Naive thymus-derived CD8-positive, alpha-beta T cell (primary cell): ENCODE results near the gene SPTBN4. TPM values are rescaled to one million over a fixed set of nuclear protein-coding genes. Genes with fewer than 3 reads are reported as not detected.
"Not testable (repeated sequence)": the region's sequence is repeated elsewhere in the genome, so short reads cannot be mapped to it uniquely, and the experiment has no call there.

Source experiments
- ATAC-seq, 2 donors: fragments of 150-1000 bp; cut with Tn5 transposase in 1 of 2; sonication (Bioruptor Pico), chemical (Tn5 transposase) in 1 of 2; 1 replicate in 1 of 2; 2 replicates in 1 of 2; pipeline ENCODE4 v1.10.0; 2021; ENCODE audit warnings: mild to moderate bottlenecking in 2 of 2, moderate library complexity in 2 of 2
- POLR2A ChIA-PET: fragments of 350-600 bp; sonication (Branson Sonifier 250); formaldehyde crosslinking; loops from one replicate; lab custom pipeline; 2021; ENCODE audit warnings: antibody characterized with exemption; lab: Charles Lee
- DNase-seq, 10 donors: peaks; one replicate each; pipeline versions ENCODE4 v3.0.0 to v3.0.0-alpha.2; 2020 to 2022
- H3K27ac Mint-ChIP-seq, 10 donors: one replicate each; pipeline ENCODE4 v1.8.0; 2020 to 2022; ENCODE audit warnings: mild to moderate bottlenecking in 10 of 10, mixed read lengths in 10 of 10, moderate library complexity in 4 of 10, inconsistent platforms in 1 of 10
- H3K27me3 Mint-ChIP-seq, 5 donors: one replicate each; pipeline ENCODE4 v1.8.0; 2021 to 2022; ENCODE audit warnings: mixed read lengths in 5 of 5
- H3K36me3 Mint-ChIP-seq, 3 donors: one replicate each; pipeline ENCODE4 v1.8.0; 2020 to 2022; ENCODE audit warnings: mixed read lengths in 3 of 3, mild to moderate bottlenecking in 2 of 3, inconsistent platforms in 1 of 3
- H3K4me1 Mint-ChIP-seq, 4 donors: one replicate each; pipeline ENCODE4 v1.8.0; 2021 to 2022; ENCODE audit warnings: mixed read lengths in 4 of 4
- H3K4me3 Mint-ChIP-seq, 10 donors: one replicate each; pipeline ENCODE4 v1.8.0; 2020 to 2022; ENCODE audit warnings: mild to moderate bottlenecking in 10 of 10, mixed read lengths in 10 of 10, moderate library complexity in 6 of 10, inconsistent platforms in 1 of 10
- H3K9me3 Mint-ChIP-seq, 9 donors: one replicate each; pipeline ENCODE4 v1.8.0; 2020 to 2022; ENCODE audit warnings: mixed read lengths in 9 of 9, mild to moderate bottlenecking in 3 of 9, inconsistent platforms in 1 of 9, moderate library complexity in 1 of 9
- polyA plus RNA-seq, 3 donors: library from polyadenylated mRNA; unstranded; fragments of 300-500 nt; fragmentation: Illumina TruSeq; gene quantifications; one replicate each; pipeline ENCODE4 v1.2.3, GENCODE V29; 2021
- total RNA-seq, 8 experiments: library from RNA in 2 of 8; stranded (reverse) in 2 of 8; gene quantifications; one replicate each; pipeline ENCODE4 v1.2.3 and lab custom pipeline; 2021 to 2026

The SPTBN4 gene
- total and polyA plus RNA-seq, 5 experiments from 2014 or later, result 0.13 to 0.62 (median 0.47) TPM; not detected in 2

GRCh38 chr19:40561947-40562346, 95.1 kb downstream of the SPTBN4 start:
- no peak for DNase-seq
- H3K27ac Mint-ChIP-seq, result peak overlapping the region in 2 of 10 donors; percentile 21 to 24
- ATAC-seq, result no peak
- POLR2A ChIA-PET, result interaction anchor here (0.7 to 1.2 kb wide), 2 partner anchors 9 to 1389 kb away, joined by 3 read pairs; no protein-coding TSS in a partner anchor
- no peaks in the 10 kb centered on the region for H3K9me3 Mint-ChIP-seq
- peaks cover 17 to 52% (median 31%) of the 10 kb centered on the region in 5 donors for H3K27me3 Mint-ChIP-seq
- no peak overlapping the region for H3K4me3 Mint-ChIP-seq
- peaks cover 10 to 22% (median 17%) of the 10 kb centered on the region in 4 donors for H3K4me1 Mint-ChIP-seq
- H3K36me3 Mint-ChIP-seq, result peaks cover 0 to 3% (median 2%) of the 10 kb centered on the region in 3 donors

- H3K36me3 Mint-ChIP-seq, H3K4me3 Mint-ChIP-seq, DNase-seq, H3K9me3 Mint-ChIP-seq, H3K27ac Mint-ChIP-seq, POLR2A ChIA-PET, ATAC-seq: not testable (repeated sequence)
- peaks cover 7 to 29% (median 20%) of the 10 kb centered on the region in 4 donors for H3K4me1 Mint-ChIP-seq
- peaks cover 17 to 61% (median 29%) of the 10 kb centered on the region in 5 donors for H3K27me3 Mint-ChIP-seq
Observed at GRCh38 chr19:40564535-40564934, 97.7 kb downstream of the SPTBN4 start.

GRCh38 chr19:40565355-40565754, 98.6 kb downstream of the SPTBN4 start:
- POLR2A ChIA-PET, result no interaction called here
- Mint-ChIP-seq H3K4me1 (peaks cover 8 to 26% (median 20%) of the 10 kb centered on the region in 4 donors), H3K9me3 (no peaks in the 10 kb centered on the region), H3K4me3 (no peak overlapping the region), H3K27me3 (peaks cover 17 to 58% (median 29%) of the 10 kb centered on the region in 5 donors), H3K36me3 (peaks cover 0 to 3% (median 2%) of the 10 kb centered on the region in 3 donors), H3K27ac (no peak overlapping the region)
- DNase-seq (no peak), ATAC-seq (no peak)

GRCh38 chr19:40565910-40566495, 99.2 kb downstream of the SPTBN4 start:
- no peak for DNase-seq
- Mint-ChIP-seq H3K4me3 (peak overlapping the region in 1 of 10 donors; percentile 54), H3K27me3 (peaks cover 17 to 54% (median 29%) of the 10 kb centered on the region in 5 donors), H3K36me3 (peaks cover 0 to 3% (median 2%) of the 10 kb centered on the region in 3 donors), H3K9me3 (peaks cover 0 to 3% (median 0%) of the 10 kb centered on the region in 9 donors), H3K27ac (no peak overlapping the region), H3K4me1 (peaks cover 14 to 30% (median 24%) of the 10 kb centered on the region in 4 donors)
- POLR2A ChIA-PET, result no interaction called here
- ATAC-seq, result no peak

- no peak overlapping the region for H3K27ac Mint-ChIP-seq
- peaks cover 0 to 2% (median 0%) of the 10 kb centered on the region in 3 donors for H3K36me3 Mint-ChIP-seq
- H3K4me3 Mint-ChIP-seq, result peak overlapping the region in 9 of 10 donors; percentile 7 to 72 (median 48)
- ATAC-seq, result no peak
- H3K27me3 Mint-ChIP-seq, result peaks cover 14 to 43% (median 28%) of the 10 kb centered on the region in 5 donors
- peaks cover 10 to 27% (median 21%) of the 10 kb centered on the region in 4 donors for H3K4me1 Mint-ChIP-seq
- H3K9me3 Mint-ChIP-seq, result peaks cover 0 to 3% (median 0%) of the 10 kb centered on the region in 9 donors
- DNase-seq, result no peak
- POLR2A ChIA-PET, result interaction anchor here (0.6 kb wide), 1 partner anchor 89 kb away, joined by 8 read pairs; no protein-coding TSS in a partner anchor
Observed at GRCh38 chr19:40567040-40567749, 100.4 kb downstream of the SPTBN4 start.

GRCh38 chr19:40567750-40568494, 101.1 kb downstream of the SPTBN4 start:
- no peak for ATAC-seq
- DNase-seq, result no peak

GRCh38 chr19:40570313-40571004, 103.7 kb downstream of the SPTBN4 start:
- peaks cover 4 to 24% (median 15%) of the 10 kb centered on the region in 5 donors for H3K27me3 Mint-ChIP-seq
- peak overlapping the region in 9 of 10 donors; percentile 26 to 93 (median 72) for H3K27ac Mint-ChIP-seq
- H3K4me3 Mint-ChIP-seq, result peak overlapping the region; percentile 61 to 84 (median 80)
- ATAC-seq (peak; percentile 89 to 90), DNase-seq (peak; percentile 87 to 96 (median 93))
- no peaks in the 10 kb centered on the region for H3K36me3 Mint-ChIP-seq
- H3K9me3 Mint-ChIP-seq, result peaks cover 0 to 3% (median 0%) of the 10 kb centered on the region in 9 donors
- peaks cover 12 to 30% (median 22%) of the 10 kb centered on the region in 4 donors for H3K4me1 Mint-ChIP-seq
- POLR2A ChIA-PET, result interaction anchor here (0.6 to 1.9 kb wide), 12 partner anchors 9 to 1090 kb away, joined by 3 to 6 read pairs (median 4); partner anchors contain the start of genes BLVRB and LTBP4

More at GRCh38 chr19:40567750-40568494, 101.1 kb downstream of the SPTBN4 start:
- Mint-ChIP-seq H3K4me3 (peak overlapping the region in 7 of 10 donors; percentile 26 to 72 (median 50)), H3K4me1 (peaks cover 10 to 27% (median 21%) of the 10 kb centered on the region in 4 donors), H3K36me3 (peaks cover 0 to 2% (median 0%) of the 10 kb centered on the region in 3 donors), H3K27ac (no peak overlapping the region), H3K27me3 (peaks cover 12 to 43% (median 28%) of the 10 kb centered on the region in 5 donors), H3K9me3 (peaks cover 0 to 3% (median 0%) of the 10 kb centered on the region in 9 donors)
- POLR2A ChIA-PET, result no interaction called here

GRCh38 chr19:40571005-40571318, 104.2 kb downstream of the SPTBN4 start:
- ATAC-seq (no peak), DNase-seq (no peak)
- peak overlapping the region; percentile 6 to 93 (median 60) for H3K27ac Mint-ChIP-seq
- no peaks in the 10 kb centered on the region for H3K36me3 Mint-ChIP-seq
- H3K4me3 Mint-ChIP-seq, result peak overlapping the region; percentile 47 to 83 (median 69)
- peaks cover 0 to 3% (median 0%) of the 10 kb centered on the region in 9 donors for H3K9me3 Mint-ChIP-seq
- POLR2A ChIA-PET, result interaction anchor here (0.6 to 1.9 kb wide), 9 partner anchors 9 to 1090 kb away, joined by 3 to 6 read pairs (median 4); partner anchors contain the start of genes BLVRB and LTBP4
- H3K27me3 Mint-ChIP-seq, result peaks cover 0 to 20% (median 14%) of the 10 kb centered on the region in 5 donors
- H3K4me1 Mint-ChIP-seq, result peaks cover 13 to 31% (median 24%) of the 10 kb centered on the region in 4 donors

- ATAC-seq (no peak), DNase-seq (no peak)
- POLR2A ChIA-PET, result interaction anchor here (1.9 kb wide), 1 partner anchor 39 kb away, joined by 6 read pairs; no protein-coding TSS in a partner anchor
- Mint-ChIP-seq H3K9me3 (peaks cover 0 to 3% (median 0%) of the 10 kb centered on the region in 9 donors), H3K4me3 (peak overlapping the region in 2 of 10 donors; percentile 23 to 54), H3K27ac (peak overlapping the region in 5 of 10 donors; percentile 8 to 74 (median 44)), H3K4me1 (peaks cover 14 to 37% (median 31%) of the 10 kb centered on the region in 4 donors), H3K36me3 (no peaks in the 10 kb centered on the region), H3K27me3 (peaks cover 0 to 10% (median 4%) of the 10 kb centered on the region in 5 donors)
Observed at GRCh38 chr19:40571831-40572495, 105.2 kb downstream of the SPTBN4 start.

- peaks cover 0 to 3% (median 0%) of the 10 kb centered on the region in 9 donors for H3K9me3 Mint-ChIP-seq
- H3K4me1 Mint-ChIP-seq, result peaks cover 16 to 37% (median 33%) of the 10 kb centered on the region in 4 donors
- no peak for DNase-seq
- ATAC-seq, result no peak
- H3K27ac Mint-ChIP-seq, result peak overlapping the region in 9 of 10 donors; percentile 2 to 86 (median 70)
- no peaks in the 10 kb centered on the region for H3K27me3 Mint-ChIP-seq
- peak overlapping the region; percentile 36 to 77 (median 69) for H3K4me3 Mint-ChIP-seq
- H3K36me3 Mint-ChIP-seq, result peaks cover 0 to 13% (median 0%) of the 10 kb centered on the region in 3 donors
- POLR2A ChIA-PET, result interaction anchor here (0.6 to 1.7 kb wide), 4 partner anchors 24 to 204 kb away, joined by 3 to 6 read pairs (median 4); no protein-coding TSS in a partner anchor
Observed at GRCh38 chr19:40575326-40575725, 108.5 kb downstream of the SPTBN4 start.
